ENCODE data around the gene HES3.

HES3 gene

GRCh38 chr1:6279613-6280383 is 35.8 kb downstream of the HES3 start:
- no peak for DNase-seq (ENCODE audit: low read depth in 2 of 2)

GRCh38 chr1:6280761-6281451 is 36.9 kb downstream of the HES3 start:
- no peak for DNase-seq (ENCODE audit: low read depth in 2 of 2)

GRCh38 chr1:6281511-6282402 is 37.8 kb downstream of the HES3 start:
- DNase-seq (ENCODE audit: low read depth in 2 of 2), result no peak

GRCh38 chr1:6282577-6283270 is 38.7 kb downstream of the HES3 start:
- no peak for DNase-seq (ENCODE audit: low read depth in 2 of 2)

- no peak for DNase-seq (ENCODE audit: low read depth in 2 of 2)
Measured at GRCh38 chr1:6285336-6285735, 41.4 kb downstream of the HES3 start.

GRCh38 chr1:6286266-6286665 is 42.3 kb downstream of the HES3 start:
- DNase-seq (ENCODE audit: low read depth in 2 of 2), result no peak

GRCh38 chr1:6287029-6287428 is 43.0 kb downstream of the HES3 start:
- no peak for DNase-seq (ENCODE audit: low read depth in 2 of 2)

GRCh38 chr1:6287431-6287886 is 43.5 kb downstream of the HES3 start:
- no peak for DNase-seq (ENCODE audit: low read depth in 2 of 2)

- no peak for DNase-seq (ENCODE audit: low read depth in 2 of 2)
Measured at GRCh38 chr1:6288026-6288425, 44.0 kb downstream of the HES3 start.

GRCh38 chr1:6288665-6289064 is 44.7 kb downstream of the HES3 start:
- no peak for DNase-seq (ENCODE audit: low read depth in 2 of 2)

GRCh38 chr1:6292102-6292501 is 48.1 kb downstream of the HES3 start:
- no peak for DNase-seq (ENCODE audit: low read depth in 2 of 2)

GRCh38 chr1:6294080-6294889 is 50.3 kb downstream of the HES3 start:
- DNase-seq (ENCODE audit: low read depth in 2 of 2), result peak in 1 of 2 donors; percentile 13

- DNase-seq (ENCODE audit: low read depth in 2 of 2), result no peak
Measured at GRCh38 chr1:6294890-6295556, 51.0 kb downstream of the HES3 start.
